Endodermal cell (in vitro differentiated cells): Measurements from ENCODE around the gene LRMDA. TPM values are rescaled to one million over a fixed set of nuclear protein-coding genes. Genes with fewer than 3 reads are reported as not detected.
A peak's percentile ranks its signal among the peaks of the same experiment; 100 is the strongest.

ENCODE experiments used
- DNase-seq: peaks from one replicate; pipeline ENCODE4 v3.0.0-alpha.2; 2017
- H3K27ac ChIP-seq: 2 replicates; pipeline ENCODE4 v1.5.1; 2013; ENCODE audit warnings: mild to moderate bottlenecking, low read depth, low read length, moderate library complexity
- H3K27me3 ChIP-seq: 2 replicates; pipeline ENCODE4 v1.6.1; 2013; ENCODE audit warnings: mild to moderate bottlenecking, low read length, moderate library complexity; ENCODE audit not compliant: insufficient read depth, control insufficient read depth, poor library complexity, severe bottlenecking
- H3K36me3 ChIP-seq: 2 replicates; pipeline ENCODE4 v1.7.0; 2013; ENCODE audit warnings: mild to moderate bottlenecking, low read length, moderate library complexity; ENCODE audit not compliant: control insufficient read depth, insufficient read depth
- H3K4me1 ChIP-seq: one replicate; pipeline ENCODE4 v1.7.0; 2013; ENCODE audit warnings: low read length; ENCODE audit not compliant: control insufficient read depth, insufficient read depth
- H3K4me3 ChIP-seq: 2 replicates; pipeline ENCODE4 v1.5.1; 2013; ENCODE audit warnings: mild to moderate bottlenecking, low read length, moderate library complexity
- H3K9ac ChIP-seq: 2 replicates; pipeline ENCODE4 v1.6.1; 2013; ENCODE audit warnings: mild to moderate bottlenecking, low read length, moderate library complexity; ENCODE audit not compliant: poor library complexity, severe bottlenecking; ENCODE audit errors: extremely low read depth
- H3K9me3 ChIP-seq: 2 replicates; pipeline ENCODE4 v1.6.1; 2013; ENCODE audit warnings: mild to moderate bottlenecking, low read length, moderate library complexity; ENCODE audit not compliant: control insufficient read depth
- H3K27ac Mint-ChIP-seq: 2 replicates; pipeline ENCODE4 v1.8.0; 2020; ENCODE audit warnings: mixed read lengths
- H3K27me3 Mint-ChIP-seq: 2 replicates; pipeline ENCODE4 v1.8.0; 2021; ENCODE audit warnings: mild to moderate bottlenecking, mixed read lengths; ENCODE audit not compliant: insufficient read depth
- H3K36me3 Mint-ChIP-seq: 2 replicates; pipeline ENCODE4 v1.8.0; 2020; ENCODE audit warnings: low read depth, mixed read lengths
- H3K4me1 Mint-ChIP-seq: 2 replicates; pipeline ENCODE4 v1.8.0; 2020; ENCODE audit warnings: mixed read lengths
- H3K4me3 Mint-ChIP-seq: 2 replicates; pipeline ENCODE4 v1.8.0; 2020; ENCODE audit warnings: mild to moderate bottlenecking, moderate library complexity, mixed read lengths
- H3K9me3 Mint-ChIP-seq: 2 replicates; pipeline ENCODE4 v1.8.0; 2020; ENCODE audit warnings: mild to moderate bottlenecking, mixed read lengths
- WGBS, 2 experiments: methylation state at CpG; one replicate each; pipeline versions ENCODE4 v1.1.5 to v1.1.7; 2013; ENCODE audit warnings: missing lambda C conversion rate in 2 of 2, mixed read lengths in 1 of 2; ENCODE audit not compliant: insufficient coverage in 1 of 2, insufficient read length in 1 of 2; 5-methylcytosine and 5-hydroxymethylcytosine counted together
- total RNA-seq, 2 donors: library from RNA; stranded (reverse); fragmentation: NEBNext Ultra II Directional in 1 of 2; extraction: Animal tissue kit (Norgen Biotek cat#: 25700) in 1 of 2; gene quantifications; 2 replicates in 1 of 2; 3 replicates in 1 of 2; pipeline ENCODE4 v1.2.1, GENCODE V29; 2021
- TF ChIP-seq, protein P1 (sequence below): fragments of 200-600 bp; sonication (generic); conservative IDR thresholded peaks from 2 replicates; pipeline ENCODE4 v1.5.0; 2021; ENCODE audit warnings: antibody characterized with exemption, mild to moderate bottlenecking

The LRMDA gene
- total RNA-seq, 2 donors from 2014 or later: 1.7 to 5.1 TPM

DNA sequence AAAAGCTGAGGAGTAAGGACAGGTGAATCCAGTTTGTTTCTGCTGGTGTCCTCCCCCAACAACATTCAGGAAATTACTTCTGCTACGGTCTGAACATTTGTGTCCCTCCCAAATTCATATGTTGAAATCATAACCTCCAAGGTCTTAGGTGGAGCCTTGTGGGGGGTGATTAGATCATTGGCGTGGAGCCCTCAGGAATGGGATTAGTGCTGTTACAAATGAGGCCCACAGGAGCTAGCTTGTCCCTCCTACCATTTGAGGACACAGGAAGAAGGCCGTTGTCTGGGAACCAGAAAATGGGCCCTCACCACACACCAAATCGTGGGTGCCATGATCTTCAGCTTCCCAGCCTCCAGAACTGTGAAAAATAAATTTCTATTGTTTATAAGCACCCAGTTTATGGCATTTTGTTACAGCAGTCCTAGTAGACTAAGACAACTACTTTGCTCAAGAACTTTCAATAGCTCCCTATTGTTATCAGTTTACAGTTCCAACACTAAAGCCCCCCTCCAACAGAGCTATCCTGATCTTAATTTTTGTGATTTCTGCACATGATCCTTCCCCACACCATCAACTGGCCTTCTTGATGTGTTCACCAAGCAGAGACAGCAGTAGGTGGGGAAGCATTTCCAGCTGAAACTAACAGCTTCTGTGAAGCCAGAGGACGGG, 2.1 kb upstream of the LRMDA start:
- Histone ChIP-seq H3K9me3 (no peaks in the 10 kb centered on the region), H3K4me1 (peaks cover 11% of the 10 kb centered on the region), H3K27me3 (peaks cover 41% of the 10 kb centered on the region), H3K27ac (no peak overlapping the region), H3K4me3 (no peak overlapping the region), H3K9ac (no peak overlapping the region), H3K36me3 (no peaks in the 10 kb centered on the region)
- Mint-ChIP-seq H3K36me3 (no peaks in the 10 kb centered on the region), H3K4me1 (peaks cover 37% of the 10 kb centered on the region), H3K27me3 (peaks cover 77% of the 10 kb centered on the region), H3K9me3 (no peaks in the 10 kb centered on the region), H3K27ac (no peak overlapping the region), H3K4me3 (no peak overlapping the region)
- DNase-seq: peak; percentile 35
- TF ChIP-seq, protein P1, sequence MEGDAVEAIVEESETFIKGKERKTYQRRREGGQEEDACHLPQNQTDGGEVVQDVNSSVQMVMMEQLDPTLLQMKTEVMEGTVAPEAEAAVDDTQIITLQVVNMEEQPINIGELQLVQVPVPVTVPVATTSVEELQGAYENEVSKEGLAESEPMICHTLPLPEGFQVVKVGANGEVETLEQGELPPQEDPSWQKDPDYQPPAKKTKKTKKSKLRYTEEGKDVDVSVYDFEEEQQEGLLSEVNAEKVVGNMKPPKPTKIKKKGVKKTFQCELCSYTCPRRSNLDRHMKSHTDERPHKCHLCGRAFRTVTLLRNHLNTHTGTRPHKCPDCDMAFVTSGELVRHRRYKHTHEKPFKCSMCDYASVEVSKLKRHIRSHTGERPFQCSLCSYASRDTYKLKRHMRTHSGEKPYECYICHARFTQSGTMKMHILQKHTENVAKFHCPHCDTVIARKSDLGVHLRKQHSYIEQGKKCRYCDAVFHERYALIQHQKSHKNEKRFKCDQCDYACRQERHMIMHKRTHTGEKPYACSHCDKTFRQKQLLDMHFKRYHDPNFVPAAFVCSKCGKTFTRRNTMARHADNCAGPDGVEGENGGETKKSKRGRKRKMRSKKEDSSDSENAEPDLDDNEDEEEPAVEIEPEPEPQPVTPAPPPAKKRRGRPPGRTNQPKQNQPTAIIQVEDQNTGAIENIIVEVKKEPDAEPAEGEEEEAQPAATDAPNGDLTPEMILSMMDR: no peak
- WGBS, 2 experiments: 74 to 86% methylated on average over 3 to 5 of the region's 5 CpGs

DNA sequence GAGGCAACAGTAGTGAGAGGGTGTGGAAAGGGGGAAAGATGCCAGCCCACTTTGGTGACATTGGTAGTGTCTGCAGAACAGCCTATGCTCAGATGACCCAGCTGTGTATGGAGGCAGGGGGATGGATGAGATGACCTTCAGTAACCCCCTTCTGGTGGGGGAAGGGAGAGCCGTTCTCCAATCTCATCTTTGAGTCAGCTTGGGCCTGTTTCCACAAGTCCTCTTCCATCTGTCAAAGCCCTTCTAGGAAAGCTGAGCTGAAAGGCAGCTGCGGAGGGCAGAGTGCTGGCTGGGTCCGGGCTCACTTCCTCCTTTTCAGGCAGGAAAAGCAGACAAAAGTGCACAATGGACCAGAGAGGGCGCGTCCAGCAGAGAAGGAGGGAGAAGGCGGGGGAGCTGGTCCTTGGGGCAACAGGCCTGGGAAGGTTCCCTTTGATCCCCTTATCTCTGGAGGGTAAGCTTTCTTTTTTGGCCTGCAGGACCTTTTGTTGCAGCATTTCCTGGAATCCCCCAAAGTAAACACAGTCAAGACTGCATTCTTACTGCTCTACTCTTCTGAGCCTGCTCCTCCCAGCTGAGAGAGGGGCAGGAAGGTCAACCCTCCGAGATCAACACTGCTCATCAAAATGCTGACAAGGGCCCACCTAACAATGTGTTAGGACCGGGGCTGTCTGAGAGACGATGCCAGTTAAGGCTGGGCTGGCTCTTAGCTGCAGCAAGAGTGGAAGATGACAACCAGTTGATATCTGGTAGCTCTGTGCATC, 1.2 kb upstream of the LRMDA start:
- H3K9ac ChIP-seq: no peak overlapping the region
- peaks cover 79% of the 10 kb centered on the region for H3K27me3 Mint-ChIP-seq
- TF ChIP-seq, protein P1: no peak
- peak; percentile 77 for DNase-seq
- peaks cover 45% of the 10 kb centered on the region for H3K27me3 ChIP-seq
- H3K27ac Mint-ChIP-seq: peak overlapping the region; percentile 59
- H3K4me1 Mint-ChIP-seq: peaks cover 38% of the 10 kb centered on the region
- H3K9me3 ChIP-seq: no peaks in the 10 kb centered on the region
- no peaks in the 10 kb centered on the region for H3K36me3 ChIP-seq
- WGBS, 2 experiments: 11 to 15% methylated on average over 5 to 9 of the region's 9 CpGs
- H3K4me1 ChIP-seq: peaks cover 11% of the 10 kb centered on the region
- no peak overlapping the region for H3K4me3 ChIP-seq
- H3K36me3 Mint-ChIP-seq: no peaks in the 10 kb centered on the region
- H3K4me3 Mint-ChIP-seq: peak overlapping the region; percentile 50
- H3K9me3 Mint-ChIP-seq: no peaks in the 10 kb centered on the region
- no peak overlapping the region for H3K27ac ChIP-seq

DNA sequence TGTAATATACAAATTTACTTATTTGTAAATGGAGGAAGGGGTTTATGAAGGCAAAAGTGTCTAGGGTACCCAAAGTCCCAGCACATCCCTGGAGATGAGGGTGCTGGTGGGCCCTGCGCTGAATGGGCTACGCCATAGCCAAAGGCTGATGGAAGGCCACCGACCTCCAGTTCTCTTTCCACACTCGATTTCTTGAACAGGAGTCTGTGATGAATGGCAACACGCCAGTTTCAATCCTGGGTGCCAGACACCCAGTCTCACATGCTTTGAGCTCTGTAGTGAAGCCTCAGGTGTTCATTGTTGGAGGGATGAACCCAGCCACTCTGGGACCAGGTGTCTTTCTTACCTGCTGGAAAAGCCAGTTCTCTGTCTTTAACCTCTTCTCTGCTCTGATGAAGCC, 752 bp downstream of the LRMDA start:
- H3K4me3 ChIP-seq: no peak overlapping the region
- Mint-ChIP-seq H3K4me3 (peak overlapping the region; percentile 50), H3K27ac (no peak overlapping the region), H3K9me3 (no peaks in the 10 kb centered on the region), H3K27me3 (peaks cover 83% of the 10 kb centered on the region), H3K36me3 (no peaks in the 10 kb centered on the region), H3K4me1 (peaks cover 40% of the 10 kb centered on the region)
- H3K27me3 ChIP-seq: peaks cover 37% of the 10 kb centered on the region
- TF ChIP-seq, protein P1: no peak
- DNase-seq: peak; percentile 56
- 70 to 79% methylated on average over 5 of the region's 5 CpGs for WGBS, 2 experiments
- peaks cover 11% of the 10 kb centered on the region for H3K4me1 ChIP-seq
- no peaks in the 10 kb centered on the region for H3K36me3 ChIP-seq
- no peak overlapping the region for H3K27ac ChIP-seq
- no peak overlapping the region for H3K9ac ChIP-seq
- H3K9me3 ChIP-seq: no peaks in the 10 kb centered on the region
